NCI-H187 (cell line): ENCODE data around the gene CEP63.
"Not testable (repeated sequence)": the region's sequence is repeated elsewhere in the genome, so short reads cannot be mapped to it uniquely, and the experiment has no call there.

Source experiments
- DNase-seq, 2 experiments: peaks; one replicate each; lab custom pipeline; 2025; lab: John Stamatoyannopoulos, UW

CEP63 gene

GRCh38 chr3:134576426-134576825, 90.6 kb downstream of the CEP63 start:
- DNase-seq: no peak

DNA sequence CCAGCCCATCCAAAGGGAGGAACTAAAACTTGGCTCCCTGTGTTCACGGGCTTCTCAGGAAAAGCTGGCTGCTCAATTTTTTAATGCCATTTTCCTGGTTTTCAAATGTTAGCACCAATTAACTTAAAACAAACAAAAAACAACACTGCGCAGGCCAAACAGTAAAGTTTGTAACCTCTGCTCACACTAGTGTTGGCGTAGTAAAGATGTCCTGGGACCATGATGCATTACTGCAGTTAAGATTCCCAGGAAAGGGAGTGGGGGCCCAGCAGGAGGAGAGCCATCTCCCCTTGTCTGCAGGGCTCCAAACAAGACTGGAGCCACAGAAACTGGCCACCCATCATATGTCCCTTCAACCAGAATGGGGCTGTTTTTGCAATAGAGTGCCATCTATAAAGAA, 91.0 kb downstream of the CEP63 start:
- no peak for DNase-seq

DNA sequence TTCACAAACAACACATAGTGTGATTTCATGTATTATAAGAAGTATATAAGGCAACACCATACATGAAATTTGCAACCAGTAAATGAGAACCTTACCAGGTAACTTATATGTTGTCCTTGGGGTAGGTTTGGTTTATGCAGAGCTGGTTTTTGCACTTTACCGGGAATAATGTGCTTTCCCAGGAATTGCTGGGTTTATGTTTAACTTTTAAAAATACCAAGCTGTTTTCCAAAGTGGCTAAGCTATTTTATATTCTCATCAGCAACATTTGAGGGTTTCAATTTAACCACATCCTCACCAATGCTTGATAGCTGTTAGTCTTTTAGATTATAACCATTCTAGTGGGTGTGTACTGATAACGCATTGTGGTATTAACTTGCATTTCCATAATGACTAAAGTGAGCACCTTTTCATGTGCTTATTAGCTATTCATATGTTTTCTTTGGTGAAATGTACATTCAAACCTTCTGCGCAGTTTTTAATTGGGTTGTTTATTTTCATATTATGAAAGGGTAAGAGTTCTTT, 93.3 kb downstream of the CEP63 start:
- no peak for DNase-seq

DNA sequence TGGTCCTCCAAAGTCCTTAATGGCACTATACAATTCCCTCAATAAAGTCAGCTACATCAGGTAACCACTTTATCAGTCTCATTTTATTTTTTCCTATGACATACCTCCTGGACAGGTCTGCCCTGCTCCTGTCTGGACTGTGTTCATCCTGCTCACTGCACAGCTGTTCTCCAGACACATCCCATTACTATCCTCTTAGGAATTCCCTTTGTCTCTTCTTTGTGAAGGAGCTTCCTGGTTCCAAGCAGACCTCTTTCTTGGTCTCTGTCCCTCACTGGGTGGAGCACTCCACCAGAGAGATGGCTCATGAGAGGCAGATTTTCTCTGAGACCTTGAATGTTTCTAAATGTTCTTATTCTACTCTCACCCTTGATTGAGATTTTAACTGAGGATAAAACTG, 104.9 kb downstream of the CEP63 start:
- no peak for DNase-seq

- DNase-seq: no peak
Measured at GRCh38 chr3:134592806-134593205, 106.9 kb downstream of the CEP63 start.

- no peak for DNase-seq
Measured at GRCh38 chr3:134594331-134594741, 108.5 kb downstream of the CEP63 start.

- DNase-seq: not testable (repeated sequence)
Measured at GRCh38 chr3:134594986-134595385, 109.1 kb downstream of the CEP63 start.

DNA sequence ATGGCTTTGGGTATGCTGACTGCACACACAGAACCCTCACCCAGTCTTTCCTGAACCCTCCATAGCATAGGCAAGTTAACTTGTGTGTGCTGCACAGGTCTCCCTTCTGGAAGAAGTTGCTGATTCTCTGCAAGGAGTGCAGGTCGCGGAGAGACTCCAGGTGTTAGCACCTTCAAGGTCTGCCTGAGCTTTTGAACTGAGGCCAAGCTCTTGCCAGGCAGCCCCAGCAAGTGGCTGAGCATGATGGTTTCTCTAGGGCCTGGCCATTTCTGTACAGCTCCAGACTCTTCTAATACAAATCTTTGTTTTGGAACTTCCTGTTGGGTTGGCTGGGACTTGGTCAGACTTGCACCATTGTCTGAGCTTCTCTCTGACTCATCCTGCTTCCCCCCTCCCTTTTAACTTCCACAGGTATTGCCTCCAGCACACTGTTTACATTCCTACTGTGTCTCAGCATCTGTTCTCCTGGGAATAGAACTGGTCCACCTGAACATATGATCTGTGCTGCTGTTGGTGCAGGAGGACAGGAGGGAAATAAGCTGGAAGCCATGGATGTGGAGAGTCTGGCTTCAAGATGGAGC, 111.6 kb downstream of the CEP63 start:
- DNase-seq: no peak

DNA sequence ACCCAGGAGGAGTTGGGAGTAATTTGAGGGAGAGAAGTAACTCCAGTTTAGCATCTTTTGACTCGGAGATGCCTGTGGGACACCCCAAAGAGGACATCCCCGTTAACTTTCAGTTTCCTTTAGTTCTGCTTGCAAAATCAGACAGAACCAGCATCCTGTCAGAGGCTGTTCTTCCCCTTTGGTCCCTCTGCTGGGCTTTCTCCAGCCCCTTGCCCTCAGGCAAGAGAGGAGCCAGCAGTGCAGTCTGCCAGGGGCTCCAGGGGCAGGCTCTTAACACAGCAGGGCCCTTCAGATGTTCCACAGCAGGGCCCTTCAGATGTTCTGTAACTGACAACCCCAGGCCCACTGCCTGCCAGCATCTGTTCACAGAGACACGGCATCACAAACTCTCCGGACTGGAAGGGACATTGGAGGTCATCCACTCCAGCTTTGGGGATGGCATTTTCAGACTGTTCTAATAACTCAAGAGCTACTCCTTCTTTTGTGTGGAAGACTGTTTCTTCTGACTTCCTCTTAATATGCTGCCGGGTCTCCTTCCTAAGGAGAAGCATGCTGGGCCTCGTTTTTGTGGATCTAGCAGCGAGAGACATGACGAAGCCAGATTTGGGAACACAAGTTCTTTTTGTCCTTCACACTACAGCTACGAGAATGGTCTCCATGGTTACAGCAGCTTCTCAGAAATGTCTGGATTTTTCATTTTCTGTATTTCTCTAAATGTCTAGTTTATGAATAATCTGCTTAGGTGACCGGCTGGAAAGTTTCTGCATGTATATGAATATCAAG, 113.1 kb downstream of the CEP63 start:
- no peak for DNase-seq

- DNase-seq: no peak
Measured at GRCh38 chr3:134600206-134600605, 114.3 kb downstream of the CEP63 start.

DNA sequence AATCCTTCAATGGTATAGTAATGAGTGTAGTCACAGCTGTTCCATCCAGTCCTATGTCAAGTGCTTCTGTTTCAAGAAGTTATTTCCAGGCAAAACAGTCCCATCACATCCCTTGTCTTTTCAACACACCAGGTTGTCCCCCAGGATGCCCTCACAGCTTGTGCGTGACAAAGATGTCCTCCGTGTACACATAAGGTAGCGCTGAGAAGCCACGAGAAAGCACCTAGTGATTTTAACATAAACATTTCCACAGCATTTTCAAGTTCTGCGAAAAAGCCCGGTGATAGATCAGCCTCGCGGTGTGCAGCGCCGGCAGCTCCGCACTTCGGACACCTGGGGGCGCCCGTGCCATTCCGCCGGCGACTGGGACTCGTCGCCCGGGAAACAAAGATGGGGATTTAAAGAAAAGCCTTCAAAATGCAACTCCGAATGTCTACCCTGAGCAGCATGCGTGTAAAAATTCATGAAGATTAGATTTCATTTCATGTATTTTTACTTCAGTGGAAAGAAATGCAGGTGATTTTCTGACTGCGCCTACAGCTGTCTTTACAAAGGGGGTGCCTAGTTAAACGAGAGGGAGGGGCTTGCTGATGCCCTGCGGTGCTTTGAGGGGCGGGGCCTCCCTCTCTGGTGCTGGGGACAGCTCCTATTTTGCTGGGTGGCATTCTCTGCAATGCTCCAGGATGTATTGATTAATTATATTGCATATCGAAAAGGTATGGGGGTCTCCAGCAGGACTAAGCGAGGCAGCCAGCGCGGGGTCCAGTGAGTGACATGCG, 115.0 kb downstream of the CEP63 start:
- peak; percentile 16 to 19 for DNase-seq

GRCh38 chr3:134601539-134602439, 115.9 kb downstream of the CEP63 start:
- no peak for DNase-seq

GRCh38 chr3:134602440-134602814, 116.6 kb downstream of the CEP63 start:
- DNase-seq: no peak

- no peak for DNase-seq
Measured at GRCh38 chr3:134603480-134603879, 117.6 kb downstream of the CEP63 start.

DNA sequence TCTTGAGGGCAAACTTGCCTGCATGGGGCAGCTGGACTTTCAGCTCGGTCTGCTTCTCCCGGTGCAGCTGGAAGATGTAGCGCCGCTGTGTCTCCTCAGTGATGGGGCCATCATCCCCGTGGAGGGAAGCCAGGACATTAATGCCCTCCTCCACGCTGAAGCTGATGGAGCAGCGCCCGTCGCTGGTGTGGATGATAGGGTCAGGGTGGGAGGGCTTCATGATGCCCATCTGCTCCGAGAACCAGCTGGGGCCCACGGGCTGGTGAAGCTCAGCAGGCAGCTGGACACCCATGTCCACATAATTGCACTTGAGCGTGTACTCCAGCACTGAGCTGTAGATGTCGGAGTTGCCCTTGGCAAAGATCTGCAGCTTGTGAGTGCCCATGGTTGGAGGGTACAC, 118.1 kb downstream of the CEP63 start:
- no peak for DNase-seq

- no peak for DNase-seq
Measured at GRCh38 chr3:134605556-134605955, 119.7 kb downstream of the CEP63 start.

DNA sequence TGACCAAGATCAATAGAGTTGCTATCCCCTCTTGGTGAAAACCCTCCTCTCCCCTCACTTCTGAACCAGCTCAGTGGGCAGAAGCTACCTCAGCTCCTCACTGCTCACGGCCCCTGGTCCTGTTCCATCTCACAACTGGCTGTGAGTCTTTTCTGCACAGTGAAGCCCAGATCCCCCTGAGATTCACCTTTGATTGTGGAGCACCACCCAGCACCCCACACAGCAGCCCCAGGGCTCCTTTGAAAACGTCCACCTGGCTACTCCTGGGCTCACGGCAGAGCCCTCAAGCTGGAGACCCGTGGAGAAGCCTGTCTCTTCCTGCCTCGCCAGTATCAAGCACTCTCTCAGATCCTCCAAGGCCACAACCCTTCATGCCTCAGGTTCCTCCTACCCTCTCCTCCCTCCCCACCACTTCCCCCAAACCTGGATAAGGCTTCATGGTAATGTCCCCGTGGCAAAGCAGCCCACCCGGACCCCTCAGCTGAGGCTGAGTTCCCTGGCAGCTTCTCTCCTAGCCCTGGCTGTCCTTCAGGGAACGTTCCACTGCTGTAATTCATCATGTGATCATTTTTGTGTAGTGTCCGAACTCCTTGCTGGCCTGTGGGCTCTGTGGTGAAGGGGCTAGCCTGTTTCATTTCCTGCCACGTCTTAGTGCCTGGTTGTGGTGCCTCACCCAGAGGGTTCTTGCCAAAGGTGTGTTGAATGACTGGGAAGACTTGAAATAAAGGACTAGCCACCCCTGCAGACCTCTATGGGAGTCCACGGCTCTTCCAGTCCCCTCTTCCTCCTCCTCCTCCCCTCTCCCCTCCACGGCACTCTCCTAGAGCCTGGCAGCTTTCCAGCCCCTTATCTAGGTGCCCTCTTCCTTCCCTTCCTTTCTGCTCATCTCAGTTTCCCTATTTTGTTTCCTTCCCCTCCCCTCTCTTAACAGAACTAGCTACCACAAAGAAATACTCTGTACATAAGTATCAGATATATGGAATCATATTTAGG, 120.5 kb downstream of the CEP63 start:
- no peak for DNase-seq

DNA sequence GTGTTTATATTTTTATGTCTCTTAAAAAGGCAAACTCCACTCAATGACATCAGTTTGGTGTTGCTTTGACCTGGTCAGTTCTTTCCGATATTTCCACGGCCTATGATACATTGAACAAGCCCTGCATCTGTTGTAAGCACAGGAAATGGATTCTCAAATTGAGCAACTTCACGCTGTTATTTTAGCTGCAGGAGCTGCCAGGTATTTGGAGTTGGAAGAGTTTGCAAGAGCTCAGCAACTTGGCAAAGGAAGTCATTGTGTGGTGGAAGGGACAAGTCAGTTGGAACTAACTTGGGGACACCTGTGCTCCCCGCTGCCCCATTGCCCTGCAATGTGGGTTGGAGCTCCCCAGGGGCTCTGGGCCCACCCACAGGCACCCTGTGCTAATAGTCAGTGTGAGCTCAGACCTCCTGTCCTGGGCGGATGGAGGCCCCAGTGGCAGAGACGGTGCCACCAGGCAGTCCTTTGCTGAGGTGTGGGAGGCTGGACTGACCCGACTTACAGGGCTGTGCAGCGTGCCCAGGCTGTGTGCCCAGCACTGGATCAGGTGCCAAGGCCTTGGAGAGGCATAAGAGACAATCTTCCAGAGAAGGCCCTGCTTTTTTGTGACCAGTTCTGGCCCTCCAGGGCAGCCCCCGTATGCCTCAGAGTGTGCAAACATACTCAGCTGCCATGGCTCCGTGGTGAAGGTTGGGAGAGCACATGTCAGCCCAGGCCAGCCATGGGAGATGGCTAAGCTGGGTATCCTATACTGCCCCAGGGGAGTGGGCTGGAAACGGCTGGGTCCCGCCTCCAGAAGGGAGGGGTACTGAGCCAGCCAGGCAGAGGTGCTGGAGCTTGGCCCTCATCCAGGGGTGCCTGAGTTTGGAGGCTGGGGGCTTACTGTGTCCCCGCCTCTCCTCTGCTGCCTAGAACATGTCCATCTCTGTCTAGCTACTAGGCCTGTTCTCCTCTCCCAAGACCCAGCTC, 121.5 kb downstream of the CEP63 start:
- DNase-seq: no peak

DNA sequence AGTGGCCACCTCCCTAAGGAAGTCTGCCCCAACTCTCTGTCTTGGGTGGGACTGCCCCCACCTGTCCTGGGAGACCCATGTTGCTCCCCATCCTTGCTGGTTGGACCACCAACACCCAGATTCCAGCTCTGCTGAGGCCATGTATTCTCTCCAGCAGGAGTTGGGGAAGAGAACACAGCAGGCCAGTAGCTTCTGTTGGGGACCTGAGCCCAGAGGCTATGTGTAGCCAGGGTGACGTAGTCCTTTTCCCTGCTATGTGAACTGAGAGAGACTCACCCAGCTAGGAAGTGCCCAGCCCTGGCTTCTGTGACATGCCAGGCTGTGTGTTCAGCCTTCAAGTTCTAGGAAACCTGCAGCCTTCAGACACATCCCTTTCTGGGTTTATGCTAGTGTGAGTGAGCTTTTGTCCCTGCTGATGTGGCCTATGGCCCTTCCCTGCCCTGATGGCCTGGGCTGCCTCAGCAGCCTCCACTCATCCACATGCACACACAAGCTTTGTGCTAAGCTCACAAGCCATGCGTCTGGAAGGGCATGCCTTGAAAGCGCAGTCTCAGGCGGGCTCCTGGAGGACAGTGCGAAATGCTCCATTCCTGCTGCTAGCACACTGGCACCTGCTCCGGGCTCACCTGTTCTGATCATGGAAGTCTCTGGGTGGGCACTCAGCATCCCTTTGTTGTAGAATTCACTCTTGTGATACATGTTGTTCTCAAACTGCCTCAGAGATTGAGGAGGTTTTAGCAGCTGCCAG, 122.3 kb downstream of the CEP63 start:
- no peak for DNase-seq
